Pancreas (tissue), 10 donors: ENCODE measurements around the gene MRGPRX2. TPM values are rescaled to one million over a fixed set of nuclear protein-coding genes. Genes with fewer than 3 reads are reported as not detected.

ENCODE experiments used
- ATAC-seq, 4 donors: fragments of 200-7000 bp; cut with Tn5 transposase; one replicate each; pipeline versions ENCODE4 v1.8.0 to v1.9.1; 2020; ENCODE audit warnings: mild to moderate bottlenecking in 4 of 4, moderate library complexity in 4 of 4
- DNase-seq, 6 donors: peaks; one replicate each; pipeline ENCODE4 v3.0.0-alpha.2; 2020
- FAIRE-seq: peaks from 2 replicates; lab custom pipeline; 2012; peaks lifted over from hg19 to GRCh38; lab: Jason Lieb, UNC
- H3K27ac ChIP-seq, 4 donors: fragments of 200-600 bp; sonication (generic); 1 replicate in 3 of 4; 2 replicates in 1 of 4; pipeline versions ENCODE4 v1.5.0 to v1.8.0; 2020
- H3K27me3 ChIP-seq, 4 donors: fragments of 200-600 bp; one replicate each; pipeline ENCODE4 v1.8.0; 2021
- H3K36me3 ChIP-seq, 3 donors: fragments of 200-600 bp; sonication (generic) in 1 of 3; one replicate each; pipeline versions ENCODE4 v1.5.0 to v1.8.0; 2020 to 2021
- H3K4me1 ChIP-seq, 3 donors: fragments of 200-600 bp; one replicate each; pipeline ENCODE4 v1.8.0; 2021
- H3K4me3 ChIP-seq, 4 donors: fragments of 200-600 bp; sonication (generic) in 2 of 4; one replicate each; pipeline versions ENCODE4 v1.5.0 to v1.8.0; 2020 to 2021
- H3K9me3 ChIP-seq, 4 donors: fragments of 200-600 bp; one replicate each; pipeline ENCODE4 v1.8.0; 2021
- CTCF ChIP-seq, 4 donors: fragments of 200-600 bp; sonication (generic) in 3 of 4; IDR thresholded peaks; one replicate each; pipeline versions ENCODE4 v1.5.0 to v1.8.0; 2021; ENCODE audit warnings: antibody characterized with exemption in 4 of 4
- WGBS, 2 donors: extraction: QIAGEN DNeasy Blood & Tissue Kit; methylation state at CpG; one replicate each; pipeline ENCODE4 v1.1.7; 2013; 5-methylcytosine and 5-hydroxymethylcytosine counted together
- intact Hi-C, 3 donors: fragments of 100-400 bp; cut with DNase I; formaldehyde crosslinking; loops; one replicate each; pipeline versions ENCODE4 v1.11.1 to v1.14.2; 2022
- polyA plus RNA-seq, 2 donors: library from polyadenylated mRNA; stranded (reverse); fragments of 200-250 nt; gene quantifications; one replicate each; pipeline ENCODE4 v1.2.3, GENCODE V29; 2013
- total RNA-seq, 6 donors: library from RNA; stranded (reverse); fragmentation: NEBNext Ultra II Directional in 4 of 6; extraction: Animal tissue kit (Norgen Biotek cat#: 25700) in 4 of 6; gene quantifications; one replicate each; pipeline versions ENCODE4 v1.2.1 to v1.2.4, GENCODE V29; 2021 to 2023
- donor health status: healthy with polysubstance abuse.
- donor health status: DM: no; HTN: no; CAD: no; lungs with moderate emphysema.
- donor health status: DM: no; HTN: no; CAD: no.
- donor health status: control.
- donor health status: control.
- donor health status: Bipolar disorder and iron deficiency.
- donor health status: DM: yes; HTN: yes; CAD: no.
- donor health status: DM: no; HTN: no; CAD: no.
- donor health status: DM: no; HTN: no; CAD: no.
- donor health status: DM: yes; HTN: yes; CAD: no.

The MRGPRX2 gene
- total and polyA plus RNA-seq, 8 donors, result 0.05 to 0.09 TPM; not detected in 6

DNA sequence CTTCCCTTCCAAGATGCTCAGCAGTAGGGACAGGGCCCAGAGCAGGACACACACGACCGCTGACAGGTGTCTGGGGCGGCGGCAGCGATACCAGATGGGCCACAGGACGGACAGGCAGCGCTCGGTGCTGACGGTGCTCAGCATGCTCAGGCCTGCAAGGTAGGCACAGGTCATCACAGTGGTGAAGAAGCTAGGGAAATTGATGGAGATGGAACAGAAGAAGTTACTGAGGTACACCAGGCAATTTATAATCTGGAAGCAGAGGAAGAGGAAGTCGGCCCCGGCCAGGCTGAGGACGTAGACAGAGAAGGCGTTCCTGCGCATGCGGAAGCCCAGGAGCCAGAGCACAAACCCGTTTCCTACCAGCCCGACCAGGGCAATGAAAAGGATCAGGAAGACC lies 4.6 kb downstream of the MRGPRX2 start:
- DNase-seq (no peak), ATAC-seq (no peak), FAIRE-seq (no peak)
- TF ChIP-seq CTCF (IDR thresholded peaks at IDR 0.05), result no peak
- WGBS, 2 donors, result 86 to 92% methylated on average over 17 of the region's 17 CpGs
- Histone ChIP-seq H3K9me3 (no peaks in the 10 kb centered on the region), H3K4me1 (peaks cover 0 to 2% (median 0%) of the 10 kb centered on the region in 3 donors), H3K4me3 (no peak overlapping the region), H3K27me3 (no peaks in the 10 kb centered on the region), H3K27ac (no peak overlapping the region), H3K36me3 (no peaks in the 10 kb centered on the region)
- intact Hi-C loops, result no loop called here

GRCh38 chr11:19055016-19055415 lies 5.5 kb downstream of the MRGPRX2 start:
- no peak for ATAC-seq
- H3K4me1 ChIP-seq, result peaks cover 0 to 2% (median 0%) of the 10 kb centered on the region in 3 donors
- no peak overlapping the region for H3K4me3 ChIP-seq
- no peak overlapping the region for H3K27ac ChIP-seq
- no peak for TF ChIP-seq CTCF (IDR thresholded peaks at IDR 0.05)
- H3K9me3 ChIP-seq, result no peaks in the 10 kb centered on the region
- 70 to 85% methylated on average over 3 of the region's 3 CpGs for WGBS, 2 donors
- H3K36me3 ChIP-seq, result no peaks in the 10 kb centered on the region
- intact Hi-C loops, result no loop called here
- no peak for FAIRE-seq
- no peaks in the 10 kb centered on the region for H3K27me3 ChIP-seq
- no peak for DNase-seq

DNA sequence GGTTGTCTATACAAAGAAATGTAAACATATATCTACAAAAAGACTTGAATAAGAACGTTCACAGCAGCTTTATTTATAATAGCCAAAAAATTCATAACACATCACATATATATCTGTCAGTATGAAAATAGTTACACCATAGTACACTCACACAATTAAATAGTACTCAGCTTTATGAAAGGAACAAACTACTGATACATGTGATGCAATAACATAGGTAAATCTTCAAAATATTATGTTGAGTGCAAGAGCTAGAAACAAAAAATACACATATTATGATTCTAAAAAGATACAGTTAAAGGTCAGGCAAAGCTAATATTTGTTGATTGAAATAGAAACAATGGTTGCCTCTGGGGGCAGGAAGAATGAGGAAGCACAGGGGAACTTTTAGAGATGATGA lies 6.6 kb downstream of the MRGPRX2 start:
- 36 to 46% methylated on average over 1 of the region's 1 CpG for WGBS, 2 donors
- FAIRE-seq (no peak), ATAC-seq (no peak), DNase-seq (no peak)
- Histone ChIP-seq H3K27me3 (peaks cover 0 to 3% (median 0%) of the 10 kb centered on the region in 4 donors), H3K36me3 (no peaks in the 10 kb centered on the region), H3K27ac (no peak overlapping the region), H3K9me3 (no peaks in the 10 kb centered on the region), H3K4me3 (no peak overlapping the region), H3K4me1 (peaks cover 0 to 2% (median 0%) of the 10 kb centered on the region in 3 donors)
- intact Hi-C loops, result no loop called here
- no peak for TF ChIP-seq CTCF (IDR thresholded peaks at IDR 0.05)

GRCh38 chr11:19050281-19050680 lies 10.2 kb downstream of the MRGPRX2 start:
- DNase-seq (no peak), ATAC-seq (no peak), FAIRE-seq (no peak)
- Histone ChIP-seq H3K4me3 (no peak overlapping the region), H3K9me3 (no peaks in the 10 kb centered on the region), H3K4me1 (peaks cover 0 to 2% (median 0%) of the 10 kb centered on the region in 3 donors), H3K27me3 (peaks cover 0 to 3% (median 0%) of the 10 kb centered on the region in 4 donors), H3K27ac (no peak overlapping the region), H3K36me3 (no peaks in the 10 kb centered on the region)
- intact Hi-C loops, result no loop called here
- WGBS, 2 donors, result 53 to 58% methylated on average over 2 of the region's 2 CpGs
- no peak for TF ChIP-seq CTCF (IDR thresholded peaks at IDR 0.05)

GRCh38 chr11:19049351-19049750 lies 11.2 kb downstream of the MRGPRX2 start:
- Histone ChIP-seq H3K36me3 (no peaks in the 10 kb centered on the region), H3K4me3 (no peak overlapping the region), H3K27ac (no peak overlapping the region), H3K4me1 (peaks cover 0 to 2% (median 0%) of the 10 kb centered on the region in 3 donors), H3K9me3 (no peaks in the 10 kb centered on the region), H3K27me3 (peaks cover 0 to 3% (median 0%) of the 10 kb centered on the region in 4 donors)
- FAIRE-seq (no peak), DNase-seq (no peak), ATAC-seq (no peak)
- intact Hi-C loops, result no loop called here
- WGBS, 2 donors, result 18 to 41% methylated on average over 1 of the region's 1 CpG
- no peak for TF ChIP-seq CTCF (IDR thresholded peaks at IDR 0.05)
